ENCODE measurements around the gene ATP2B2. TPM values are rescaled to one million over a fixed set of nuclear protein-coding genes. Genes with fewer than 3 reads are reported as not detected.

The ATP2B2 gene
- total RNA-seq, 1 experiment from 2014 or later: not detected

GRCh38 chr3:10471054-10471688, 34.2 kb downstream of the ATP2B2 start:
- no peak overlapping the region for H3K4me3 ChIP-seq (replicated peaks in 1 of 2; ENCODE audit: low read depth in 1 of 2, low read length in 2 of 2)
- ChIA-PET POLR2A (no interaction called here), RAD21 (ENCODE audit: low non-redundant PET in 1 of 2, low total read pairs in 2 of 2, uncharacterized antibody in 2 of 2, unreplicated experiment in 2 of 2) (no interaction called here), CTCF (no interaction called here)
- no peak overlapping the region for H3K27ac ChIP-seq (ENCODE audit: low read depth, low read length)
- H3K36me3 ChIP-seq (ENCODE audit: control insufficient read depth in 1 of 2, insufficient read depth in 2 of 2, low read length in 2 of 2): no peaks in the 10 kb centered on the region
- peaks cover 14% of the 10 kb centered on the region; the same call in 1 of the 2 replicates for H3K27me3 ChIP-seq (ENCODE audit: insufficient read depth, low read length)
- no peaks in the 10 kb centered on the region for H4K20me1 ChIP-seq (ENCODE audit: insufficient read depth)
- H3K4me2 ChIP-seq (ENCODE audit: low read length): no peak overlapping the region
- DNase-seq (ENCODE audit: low read depth, low spot score) (no peak), ATAC-seq (no peak)
- H3K4me1 ChIP-seq (ENCODE audit: control insufficient read depth in 1 of 2, insufficient read depth in 2 of 2, low read length in 2 of 2): no peaks in the 10 kb centered on the region
- no peaks in the 10 kb centered on the region for H3K79me2 ChIP-seq (ENCODE audit: insufficient read depth, low read length)
- H3K9me3 ChIP-seq (ENCODE audit: control insufficient read depth in 1 of 2, insufficient read depth in 1 of 2, low read depth in 1 of 2, low read length in 2 of 2): no peaks in the 10 kb centered on the region
- no peak overlapping the region for H2AFZ ChIP-seq (ENCODE audit: low read depth, low read length, poor library complexity, severe bottlenecking)
- BruUV-seq (replicated peaks): no TSS peak
- no peak overlapping the region for H3K9ac ChIP-seq (ENCODE audit: low read length)
- TF ChIP-seq ZFX (IDR thresholded peaks at IDR 0.05): no peak
- TF ChIP-seq POLR2A (IDR thresholded peaks at IDR 0.05; ENCODE audit: borderline replicate concordance, extremely low read depth, insufficient read depth, insufficient read length): no peak
- no peak for TF ChIP-seq POLR2AphosphoS5 (IDR thresholded peaks at IDR 0.05; ENCODE audit: low read depth, low read length)
- TF ChIP-seq ZNF274 (IDR thresholded peaks at IDR 0.05; ENCODE audit: low read depth, low read length): no peak
- TF ChIP-seq EZH2 (IDR thresholded peaks at IDR 0.05): no peak
- no peak for TF ChIP-seq MAX (IDR thresholded peaks at IDR 0.05)
- TF ChIP-seq REST (IDR thresholded peaks at IDR 0.05; ENCODE audit: low read depth): no peak
- TF ChIP-seq ELF1 (IDR thresholded peaks at IDR 0.05; ENCODE audit: borderline replicate concordance, low read depth): no peak
- TF ChIP-seq CBX3 (IDR thresholded peaks at IDR 0.05; ENCODE audit: low read depth): no peak
- H3K9me2 ChIP-seq (ENCODE audit: insufficient read depth): no peaks in the 10 kb centered on the region
- intact Hi-C loops (cut with micrococcal nuclease): no loop called here

All from HCT116 (cell line).